ENCODE data around the gene MAVS. TPM values are rescaled to one million over a fixed set of nuclear protein-coding genes. Genes with fewer than 3 reads are reported as not detected.

MAVS gene
- total and polyA plus RNA-seq, 2 donors (not counting 3 experiments of a cell fraction or from before 2014, with no cell fraction given): 18.8 to 40.7 TPM

GRCh38 chr20:3842348-3842930 is 4.2 kb upstream of the MAVS start:
- Histone ChIP-seq H3K27ac (ENCODE audit: insufficient read depth, low read depth, low read length) (no peak overlapping the region), H3K9me3 (replicated peaks; ENCODE audit: control insufficient read depth, insufficient read depth, low read length) (no peaks in the 10 kb centered on the region), H3K9ac (replicated peaks; ENCODE audit: extremely low read depth, insufficient read depth, low read length) (no peak overlapping the region), H2AFZ (ENCODE audit: low read depth, low read length) (no peak overlapping the region), H3K4me1 (ENCODE audit: control insufficient read depth, extremely low read depth, insufficient read depth, low read length) (peaks cover 9% of the 10 kb centered on the region), H3K4me3 (replicated peaks in 1 of 3; ENCODE audit: insufficient read depth in 1 of 3, low read depth in 1 of 3, low read length in 3 of 3) (no peak overlapping the region), H4K20me1 (replicated peaks; ENCODE audit: control insufficient read depth, extremely low read depth, insufficient read depth, low read length) (no peaks in the 10 kb centered on the region), H3K27me3 (ENCODE audit: control insufficient read depth in 2 of 2, insufficient read depth in 2 of 2, low read length in 2 of 2) (no peaks in the 10 kb centered on the region), H3K79me2 (ENCODE audit: control insufficient read depth, insufficient read depth, low read length) (peaks cover 7% of the 10 kb centered on the region), H3K4me2 (ENCODE audit: insufficient read depth, low read length) (no peak overlapping the region), H3K9me1 (replicated peaks; ENCODE audit: control insufficient read depth, extremely low read depth, insufficient read depth, low read length) (no peaks in the 10 kb centered on the region), H3K36me3 (ENCODE audit: control insufficient read depth in 2 of 2, extremely low read depth in 1 of 2, insufficient read depth in 2 of 2, low read length in 2 of 2) (no peaks in the 10 kb centered on the region)
- dilution Hi-C loops (cut with MboI; ENCODE audit: extremely low pct_ligation_motif_present, low sequenced_read_pairs): no loop called here
- FAIRE-seq (no peak), DNase-seq (ENCODE audit: low read depth, low spot score) (no peak)
- ChIA-PET CTCF (interaction anchor here (1.5 kb wide), 1 partner anchor 13 kb away, joined by 6 read pairs; no protein-coding TSS in a partner anchor), POLR2A (interaction anchor here (1.0 kb wide), 1 partner anchor 22 kb away, joined by 4 read pairs; the partner anchor contains the start of gene AP5S1)
- intact Hi-C loops (cut with micrococcal nuclease): no loop called here
- TF ChIP-seq CTCF (IDR thresholded peaks at IDR 0.05; ENCODE audit: extremely low read depth in 1 of 2, insufficient read depth in 1 of 2, low read depth in 1 of 2, low read length in 2 of 2) (no peak), MAX (IDR thresholded peaks at IDR 0.05; ENCODE audit: insufficient read depth, insufficient read length) (no peak), EZH2 (IDR thresholded peaks at IDR 0.05; ENCODE audit: borderline replicate concordance, low read depth, low read length, severe bottlenecking) (no peak), MYC (IDR thresholded peaks at IDR 0.05; ENCODE audit: low read depth, low read length) (no peak), FOS (IDR thresholded peaks at IDR 0.05; ENCODE audit: borderline replicate concordance, insufficient read depth, low read length) (no peak), JUN (IDR thresholded peaks at IDR 0.05; ENCODE audit: borderline replicate concordance, insufficient read depth, insufficient read length, low read depth) (no peak), POLR2A (IDR thresholded peaks at IDR 0.05; ENCODE audit: low read depth, low read length) (no peak), GATA2 (IDR thresholded peaks at IDR 0.05; ENCODE audit: insufficient read depth, insufficient read length, low read depth, low read length) (no peak), POLR2AphosphoS5 (IDR thresholded peaks at IDR 0.05; ENCODE audit: insufficient read depth, low read depth, low read length) (no peak)
- BruUV-seq (replicated peaks): no TSS peak
